HL-60/S4 (cell line): ENCODE measurements around the gene PDE1C.

Experiments
- in situ Hi-C: fragments of 300-500 bp; cut with MboI; formaldehyde crosslinking; loops from 2 replicates; pipeline ENCODE4 v1.14.3; 2022; ENCODE audit warnings: low sequenced_read_pairs

Gene PDE1C

GRCh38 chr7:31724696-31725095 is 345.5 kb downstream of the PDE1C start:
- in situ Hi-C loops: loop anchor here (25.0 kb wide), 4 partner anchors 287 to 738 kb away; no protein-coding TSS in a partner anchor

- in situ Hi-C loops: no loop called here
These were observed 349.8 kb downstream of the PDE1C start for GRCh38 chr7:31720366-31720765.

- in situ Hi-C loops: no loop called here
These were observed 353.9 kb downstream of the PDE1C start for GRCh38 chr7:31716355-31716754.

- in situ Hi-C loops: no loop called here
These were observed 360.0 kb downstream of the PDE1C start for GRCh38 chr7:31710171-31710570.

- in situ Hi-C loops: no loop called here
These were observed 363.1 kb downstream of the PDE1C start for GRCh38 chr7:31707089-31707488.

- in situ Hi-C loops: no loop called here
These were observed 364.8 kb downstream of the PDE1C start for GRCh38 chr7:31705377-31705776.

- in situ Hi-C loops: no loop called here
These were observed 367.9 kb downstream of the PDE1C start for GRCh38 chr7:31702354-31702753.
